Muscle of leg (tissue), 11 donors: ENCODE measurements around the gene LARGE1. TPM values are rescaled to one million over a fixed set of nuclear protein-coding genes. Genes with fewer than 3 reads are reported as not detected.

ENCODE experiments used
- DNase-seq: peaks from one replicate; pipeline ENCODE4 v3.0.0; 2013
- H3K27ac ChIP-seq: one replicate; pipeline ENCODE4 v1.5.1; 2013; ENCODE audit warnings: mild to moderate bottlenecking, low read length, control low read depth
- H3K27me3 ChIP-seq: one replicate; pipeline ENCODE4 v1.6.1; 2013; ENCODE audit warnings: low read length; ENCODE audit not compliant: control insufficient read depth, insufficient read depth
- H3K36me3 ChIP-seq: one replicate; pipeline ENCODE4 v1.6.1; 2013; ENCODE audit warnings: low read length; ENCODE audit not compliant: control insufficient read depth, insufficient read depth
- H3K4me1 ChIP-seq: one replicate; pipeline ENCODE4 v1.6.1; 2013; ENCODE audit warnings: low read length; ENCODE audit not compliant: control insufficient read depth, insufficient read depth
- H3K4me3 ChIP-seq: one replicate; pipeline ENCODE4 v1.5.1; 2013; ENCODE audit warnings: low read length, control low read depth
- H3K9me3 ChIP-seq: replicated peaks from 2 replicates; pipeline ENCODE4 v1.6.1; 2013; ENCODE audit warnings: low read depth, low read length; ENCODE audit not compliant: control insufficient read depth
- WGBS: methylation state at CpG from one replicate; pipeline ENCODE4 v1.1.5; 2013; ENCODE audit warnings: missing lambda C conversion rate; ENCODE audit not compliant: insufficient coverage; 5-methylcytosine and 5-hydroxymethylcytosine counted together
- polyA plus RNA-seq, 8 donors: library from polyadenylated mRNA; unstranded; fragments of 120-200 nt; gene quantifications; one replicate each; pipeline versions ENCODE4 v1.2.1 to v1.2.3, GENCODE V29; 2013; ENCODE audit warnings: inconsistent platforms in 1 of 8, low replicate concordance in 1 of 8; ENCODE audit not compliant: insufficient read length in 8 of 8, insufficient read depth in 1 of 8
- total RNA-seq: library from RNA; stranded (reverse); fragments of 120-200 nt; gene quantifications from one replicate; pipeline ENCODE4 v1.2.4, GENCODE V29; 2013

The LARGE1 gene
- total and polyA plus RNA-seq, 9 donors = 7.7 to 14.6 (median 10.4) TPM

DNA sequence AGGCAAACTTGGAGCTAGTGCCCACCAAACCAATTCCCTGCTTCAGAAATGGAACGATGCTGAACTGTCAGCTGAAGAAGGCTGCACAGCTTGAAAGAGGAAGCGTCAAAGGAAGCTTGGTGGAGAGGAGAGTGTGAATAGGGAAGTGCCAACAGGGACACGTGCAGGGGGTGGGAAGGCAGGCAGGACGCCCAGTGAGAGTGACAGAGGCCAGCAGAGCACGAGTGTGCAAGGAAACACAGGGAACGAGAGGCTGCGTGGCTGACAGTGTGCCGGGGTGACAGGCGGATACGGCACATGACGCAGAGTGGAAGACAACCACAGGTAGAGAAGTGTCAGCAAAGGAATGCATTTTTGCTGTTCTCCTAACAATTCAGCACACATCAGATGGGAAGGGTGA, 196.4 kb downstream of the LARGE1 start:
- H3K4me3 ChIP-seq = no peak overlapping the region
- DNase-seq = no peak
- peaks cover 9% of the 10 kb centered on the region for H3K4me1 ChIP-seq
- no peaks in the 10 kb centered on the region for H3K9me3 ChIP-seq
- H3K27me3 ChIP-seq = no peaks in the 10 kb centered on the region
- H3K27ac ChIP-seq = no peak overlapping the region
- no peaks in the 10 kb centered on the region for H3K36me3 ChIP-seq
- 73% methylated on average over 11 of the region's 11 CpGs for WGBS

DNA sequence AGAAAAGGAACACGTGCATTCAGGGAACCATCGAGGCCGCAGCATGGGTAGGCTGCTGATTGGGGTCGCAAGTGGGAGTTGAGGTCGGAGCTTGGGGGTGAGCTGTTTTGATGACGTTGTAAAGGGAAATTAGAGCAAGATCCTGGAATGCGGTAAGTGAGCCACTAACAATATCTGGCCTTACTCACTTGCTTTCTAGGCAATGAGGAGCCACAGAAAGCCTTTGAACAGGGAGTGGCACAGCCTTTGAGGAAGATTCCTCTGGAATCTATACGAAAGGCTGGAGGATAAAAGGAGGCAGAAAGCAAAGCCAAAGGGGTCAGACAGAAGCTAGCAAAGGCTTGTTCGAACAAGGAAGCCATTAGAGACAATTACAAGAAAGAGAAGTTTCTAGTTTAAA, 197.5 kb downstream of the LARGE1 start:
- 64% methylated on average over 7 of the region's 9 CpGs for WGBS
- DNase-seq = no peak
- no peak overlapping the region for H3K27ac ChIP-seq
- H3K4me1 ChIP-seq = peaks cover 9% of the 10 kb centered on the region
- H3K4me3 ChIP-seq = no peak overlapping the region
- no peaks in the 10 kb centered on the region for H3K9me3 ChIP-seq
- H3K36me3 ChIP-seq = no peaks in the 10 kb centered on the region
- H3K27me3 ChIP-seq = no peaks in the 10 kb centered on the region

DNA sequence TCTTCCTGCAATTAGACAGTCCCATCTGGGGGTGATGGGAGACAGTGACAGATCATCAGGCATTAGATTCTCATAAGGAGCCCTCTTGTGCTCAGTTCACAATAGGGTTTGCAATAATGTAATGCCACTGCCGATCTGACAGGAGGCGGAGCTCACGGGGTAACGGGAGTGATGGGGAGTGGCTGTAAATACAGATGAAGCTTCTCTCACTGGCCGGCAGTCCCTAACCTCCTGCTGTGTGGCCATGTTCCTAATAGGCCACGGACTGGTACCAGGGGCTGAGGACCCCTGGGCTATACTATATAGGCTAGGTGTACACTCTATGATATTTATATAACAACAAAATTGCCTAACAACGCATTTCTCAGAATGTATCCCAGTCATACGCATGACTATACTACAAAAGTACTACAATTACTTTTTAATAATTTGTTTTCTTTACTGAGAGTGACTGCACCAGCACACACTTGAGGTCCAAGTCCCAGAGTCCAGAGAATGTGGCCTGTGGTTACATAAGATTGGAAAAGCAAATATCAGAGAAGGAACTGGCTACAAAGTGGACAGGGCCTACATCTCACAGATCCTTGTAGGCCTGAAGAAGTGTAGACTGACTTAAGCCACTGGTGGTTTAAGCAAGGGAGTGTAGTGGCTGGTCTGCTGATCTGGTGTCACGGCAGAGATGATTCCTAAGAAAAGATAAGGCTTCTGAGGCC, 200.0 kb downstream of the LARGE1 start:
- Histone ChIP-seq H3K4me1 (no peaks in the 10 kb centered on the region), H3K36me3 (no peaks in the 10 kb centered on the region), H3K27ac (no peak overlapping the region), H3K9me3 (no peaks in the 10 kb centered on the region), H3K27me3 (no peaks in the 10 kb centered on the region), H3K4me3 (no peak overlapping the region)
- 87% methylated on average over 6 of the region's 9 CpGs for WGBS
- DNase-seq = no peak

DNA sequence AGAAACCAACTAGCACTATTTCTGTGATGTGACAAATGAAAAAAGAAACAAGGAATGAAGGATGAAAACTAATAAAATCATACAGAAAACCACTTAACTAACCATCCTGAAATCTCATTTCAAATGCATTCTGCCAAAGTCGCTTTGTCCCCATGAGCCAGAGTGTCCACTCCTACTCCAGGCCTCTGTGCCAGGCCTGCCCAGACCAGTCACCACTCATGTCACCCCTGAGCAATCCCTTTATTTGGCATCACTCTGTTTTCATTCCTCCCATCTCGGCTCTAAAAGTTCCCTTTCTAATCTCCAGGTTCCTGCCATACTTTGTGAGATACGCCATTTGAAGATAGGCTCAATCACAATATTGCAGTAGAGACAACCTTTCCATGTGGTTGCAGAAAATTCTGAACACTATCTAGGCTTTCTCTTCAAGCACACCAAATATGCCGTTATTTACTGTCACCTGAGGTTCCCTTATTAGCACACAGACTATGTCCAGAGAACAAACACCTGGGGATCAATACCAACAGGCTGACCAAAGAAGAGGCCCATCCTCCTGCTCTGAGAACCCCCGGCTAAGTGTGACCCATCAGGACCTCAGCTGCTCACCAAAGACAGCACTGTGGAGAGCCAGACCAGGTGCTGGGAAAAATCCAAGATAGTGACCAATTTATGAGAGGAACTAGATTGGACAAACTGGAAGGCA, 202.4 kb downstream of the LARGE1 start:
- H3K27me3 ChIP-seq = no peaks in the 10 kb centered on the region
- H3K4me3 ChIP-seq = no peak overlapping the region
- H3K27ac ChIP-seq = no peak overlapping the region
- WGBS = 85% methylated on average over 5 of the region's 5 CpGs
- H3K36me3 ChIP-seq = no peaks in the 10 kb centered on the region
- DNase-seq = no peak
- no peaks in the 10 kb centered on the region for H3K4me1 ChIP-seq
- peaks cover 6% of the 10 kb centered on the region for H3K9me3 ChIP-seq

DNA sequence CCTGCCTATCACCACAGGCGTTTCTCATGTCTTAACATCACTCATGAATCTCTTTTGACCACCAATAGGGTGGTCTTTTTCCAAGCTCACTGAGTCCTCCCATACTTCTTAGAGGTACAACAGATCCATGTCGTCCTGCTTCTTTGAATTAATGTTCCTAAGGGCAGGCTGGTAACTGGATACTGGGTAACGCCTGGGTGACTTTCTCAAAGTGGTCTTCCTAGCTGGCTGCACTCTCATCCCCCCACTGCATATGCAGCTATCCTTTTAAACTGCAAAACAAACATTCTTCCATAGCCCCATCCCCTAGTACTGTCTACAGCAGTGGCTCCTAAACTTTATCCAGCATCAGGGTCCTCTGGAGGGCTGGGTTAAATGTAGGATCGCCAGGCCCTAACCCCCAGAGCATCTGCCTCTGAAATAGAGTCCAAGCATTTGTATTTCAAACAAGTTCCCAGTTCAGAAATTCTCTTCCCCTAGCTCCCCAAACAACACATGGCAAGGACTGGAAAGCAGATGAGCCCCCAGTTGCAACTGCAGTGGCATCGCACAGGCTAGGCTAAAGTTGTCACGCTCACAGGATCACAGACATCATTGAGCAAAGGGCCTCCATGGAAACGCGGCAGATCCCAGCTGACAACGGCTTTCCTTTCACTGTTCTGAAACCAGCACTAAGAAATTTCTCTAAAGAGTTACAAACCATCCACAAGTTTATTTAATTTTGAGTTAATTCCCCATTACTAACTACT, 204.9 kb downstream of the LARGE1 start:
- H3K9me3 ChIP-seq = peaks cover 6% of the 10 kb centered on the region
- 80% methylated on average over 8 of the region's 9 CpGs for WGBS
- no peaks in the 10 kb centered on the region for H3K36me3 ChIP-seq
- no peak for DNase-seq
- peaks cover under 1% of the 10 kb centered on the region for H3K4me1 ChIP-seq
- H3K27me3 ChIP-seq = no peaks in the 10 kb centered on the region
- no peak overlapping the region for H3K27ac ChIP-seq
- H3K4me3 ChIP-seq = no peak overlapping the region

DNA sequence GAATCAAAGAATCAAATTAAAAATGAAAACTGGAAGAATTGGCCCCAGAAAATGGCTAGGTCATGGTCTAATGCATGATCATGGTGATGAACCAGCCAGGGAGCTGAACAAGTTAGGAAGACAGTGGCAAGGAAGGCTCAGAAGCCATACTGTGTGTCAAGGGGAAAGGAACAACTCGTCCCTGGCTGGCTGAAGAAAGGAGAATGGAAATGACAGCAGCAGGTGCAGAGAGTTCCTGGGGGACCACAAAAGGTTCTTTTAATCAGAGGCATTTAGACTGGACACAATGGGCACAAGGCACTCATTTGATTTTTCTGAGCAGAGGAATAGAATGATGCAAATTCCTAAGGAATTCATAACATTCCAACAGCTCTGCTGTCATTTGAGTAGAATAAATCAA, 209.9 kb downstream of the LARGE1 start:
- peaks cover 3% of the 10 kb centered on the region for H3K4me1 ChIP-seq
- no peaks in the 10 kb centered on the region for H3K27me3 ChIP-seq

DNA sequence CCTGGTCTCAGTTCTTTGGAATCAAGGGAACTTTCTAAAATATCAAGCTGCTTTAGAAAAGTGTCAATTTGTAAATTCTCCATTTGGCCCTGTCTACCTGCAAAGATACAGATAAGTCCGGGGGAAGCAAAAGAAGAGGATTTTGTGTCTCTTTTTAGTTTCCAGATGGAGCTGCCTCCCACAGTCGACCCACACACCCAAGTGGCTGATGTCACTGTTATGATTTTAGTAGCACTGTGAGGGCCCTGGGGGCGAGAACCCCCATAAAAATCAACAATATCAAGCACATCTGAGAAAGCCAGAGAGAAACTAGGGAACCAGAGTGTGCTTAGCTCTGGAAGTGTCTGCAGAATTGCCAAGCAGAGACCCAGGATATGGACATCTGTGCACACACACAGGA, 212.7 kb downstream of the LARGE1 start:
- no peak overlapping the region for H3K4me3 ChIP-seq
- H3K9me3 ChIP-seq = peaks cover 7% of the 10 kb centered on the region
- WGBS = no CpG with 5 or more reads among the region's 3 CpGs
- no peaks in the 10 kb centered on the region for H3K27me3 ChIP-seq
- H3K36me3 ChIP-seq = no peaks in the 10 kb centered on the region
- no peak overlapping the region for H3K27ac ChIP-seq
- peaks cover 3% of the 10 kb centered on the region for H3K4me1 ChIP-seq
- DNase-seq = no peak

More for the DNA sequence above, 209.9 kb downstream of the LARGE1 start:
- Histone ChIP-seq H3K27ac (no peak overlapping the region), H3K9me3 (peaks cover 6% of the 10 kb centered on the region), H3K4me3 (no peak overlapping the region), H3K36me3 (no peaks in the 10 kb centered on the region)
- 45% methylated on average over 1 of the region's 1 CpG for WGBS
- DNase-seq = peak; percentile 45

DNA sequence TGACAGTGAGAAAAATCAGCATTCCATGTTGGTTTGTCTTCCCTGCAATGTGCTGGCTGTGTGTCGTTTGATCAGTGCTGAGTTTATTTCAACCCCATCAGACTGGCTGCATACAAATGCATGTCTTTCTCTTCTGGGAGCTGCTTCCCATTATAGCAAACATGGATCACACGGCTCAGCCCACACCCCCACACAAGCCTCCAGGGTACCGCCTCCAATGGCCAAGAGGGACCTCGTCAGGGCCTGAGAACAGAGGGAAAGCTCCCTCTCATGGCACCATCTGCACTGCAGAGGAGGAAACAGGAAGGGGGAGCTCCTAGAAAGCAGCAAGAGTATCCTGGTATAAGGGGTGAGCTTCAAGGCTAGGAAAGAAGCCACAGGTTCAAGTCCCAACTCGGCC, 214.2 kb downstream of the LARGE1 start:
- H3K4me3 ChIP-seq = no peak overlapping the region
- DNase-seq = peak; percentile 45
- H3K27me3 ChIP-seq = no peaks in the 10 kb centered on the region
- peaks cover 3% of the 10 kb centered on the region for H3K4me1 ChIP-seq
- H3K9me3 ChIP-seq = peaks cover 7% of the 10 kb centered on the region
- WGBS = no CpG with 5 or more reads among the region's 5 CpGs
- H3K27ac ChIP-seq = no peak overlapping the region
- no peaks in the 10 kb centered on the region for H3K36me3 ChIP-seq

DNA sequence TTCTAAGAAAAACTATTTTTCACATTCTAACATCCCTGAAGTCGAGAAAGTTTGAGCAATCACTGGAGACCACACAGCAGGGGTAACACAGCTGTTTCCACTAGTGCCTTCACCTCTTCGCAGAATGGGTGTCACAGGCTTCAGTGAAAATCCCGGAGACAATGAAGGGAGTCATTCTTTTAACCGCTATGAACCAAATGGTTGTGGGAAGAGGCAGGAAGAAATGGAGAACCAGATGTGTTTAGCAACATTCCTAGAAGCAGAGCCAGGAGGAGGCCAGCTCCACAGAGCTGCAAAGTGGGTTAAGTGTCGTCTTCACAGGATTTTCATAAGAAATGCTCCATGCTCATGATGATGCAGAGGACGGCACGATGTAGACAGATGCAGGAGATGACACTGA, 221.1 kb downstream of the LARGE1 start:
- no peak overlapping the region for H3K27ac ChIP-seq
- peaks cover 4% of the 10 kb centered on the region for H3K4me1 ChIP-seq
- peaks cover 7% of the 10 kb centered on the region for H3K9me3 ChIP-seq
- H3K4me3 ChIP-seq = no peak overlapping the region
- WGBS = 0% methylated on average over 2 of the region's 7 CpGs
- no peaks in the 10 kb centered on the region for H3K27me3 ChIP-seq
- no peaks in the 10 kb centered on the region for H3K36me3 ChIP-seq
- DNase-seq = peak; percentile 62

DNA sequence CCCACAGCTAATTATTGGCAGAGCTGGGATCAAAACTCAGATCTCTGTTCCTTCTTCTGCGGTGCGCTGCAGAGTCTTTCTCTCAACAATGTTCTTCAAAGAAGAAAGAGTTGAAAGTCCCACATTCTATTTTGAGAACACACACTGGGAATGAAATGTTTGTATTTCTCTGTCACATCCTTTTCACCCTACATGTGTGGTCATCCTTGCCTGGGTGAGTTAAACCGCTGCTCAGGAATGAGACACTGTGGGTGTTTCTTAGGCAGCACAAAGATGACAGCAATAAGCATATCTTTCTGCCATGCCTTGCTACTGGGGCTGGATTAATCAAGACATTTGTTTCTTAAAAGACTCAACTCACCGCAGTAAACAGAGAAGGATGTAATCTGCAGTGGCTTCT, 222.6 kb downstream of the LARGE1 start:
- whole genome bisulfite sequencing = 83% methylated on average over 1 of the region's 4 CpGs
- no peak for DNase-seq
- no peaks in the 10 kb centered on the region for H3K36me3 ChIP-seq
- H3K4me1 ChIP-seq = peaks cover 4% of the 10 kb centered on the region
- no peak overlapping the region for H3K27ac ChIP-seq
- H3K4me3 ChIP-seq = no peak overlapping the region
- no peaks in the 10 kb centered on the region for H3K9me3 ChIP-seq
- H3K27me3 ChIP-seq = no peaks in the 10 kb centered on the region
